Neuron (in vitro differentiated cells): ENCODE results near the gene NTF4.

Experiments used
- H2AFZ ChIP-seq: one replicate; pipeline ENCODE4 v1.6.1; 2013; ENCODE audit warnings: low read depth, mild to moderate bottlenecking, inconsistent platforms, low read length, moderate library complexity
- H3K27me3 ChIP-seq: one replicate; pipeline ENCODE4 v1.6.1; 2013; ENCODE audit warnings: low read length; ENCODE audit not compliant: insufficient read depth
- H3K36me3 ChIP-seq: one replicate; pipeline ENCODE4 v1.6.1; 2013; ENCODE audit warnings: low read length; ENCODE audit not compliant: insufficient read depth
- H3K4me1 ChIP-seq: one replicate; pipeline ENCODE4 v1.6.1; 2013; ENCODE audit warnings: low read length; ENCODE audit not compliant: insufficient read depth
- H3K4me3 ChIP-seq: 2 replicates; pipeline ENCODE4 v1.5.1; 2013; ENCODE audit warnings: mild to moderate bottlenecking, low read length, moderate library complexity
- H3K9me3 ChIP-seq: one replicate; pipeline ENCODE4 v1.6.1; 2013; ENCODE audit warnings: low read length

NTF4 gene

DNA sequence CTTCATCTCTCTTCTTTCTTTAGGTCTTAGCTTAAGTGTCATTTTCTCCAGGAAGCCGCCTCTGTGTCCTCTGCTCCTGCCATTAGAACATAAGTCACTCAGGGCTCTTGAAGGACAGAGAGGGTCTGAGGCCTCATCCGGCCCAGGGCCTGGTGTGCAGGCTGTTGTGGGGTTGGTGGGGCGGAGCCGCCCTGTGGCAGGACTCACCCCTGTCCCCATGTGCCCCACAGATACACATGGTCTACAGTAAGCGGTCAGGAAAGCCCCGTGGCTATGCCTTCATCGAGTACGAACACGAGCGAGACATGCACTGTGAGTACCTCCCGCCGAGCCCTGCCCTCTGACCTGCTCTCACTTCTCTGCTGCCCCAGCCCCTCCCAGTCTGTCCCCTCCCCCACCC, 36.5 kb upstream of the NTF4 start:
- no peak overlapping the region for H3K4me3 ChIP-seq
- H3K36me3 ChIP-seq: peaks cover 75% of the 10 kb centered on the region
- H3K27me3 ChIP-seq: no peaks in the 10 kb centered on the region
- no peaks in the 10 kb centered on the region for H3K9me3 ChIP-seq
- no peaks in the 10 kb centered on the region for H3K4me1 ChIP-seq
- H2AFZ ChIP-seq: no peak overlapping the region

- H3K27me3 ChIP-seq: no peaks in the 10 kb centered on the region
- no peaks in the 10 kb centered on the region for H3K9me3 ChIP-seq
- H3K36me3 ChIP-seq: peaks cover 76% of the 10 kb centered on the region
- peaks cover 3% of the 10 kb centered on the region for H3K4me1 ChIP-seq
- no peak overlapping the region for H2AFZ ChIP-seq
- H3K4me3 ChIP-seq: no peak overlapping the region
Observed at GRCh38 chr19:49098795-49099194, 34.2 kb upstream of the NTF4 start.

GRCh38 chr19:49097453-49098288, 33.1 kb upstream of the NTF4 start:
- H3K4me3 ChIP-seq: no peak overlapping the region
- peaks cover 3% of the 10 kb centered on the region for H3K4me1 ChIP-seq
- H3K36me3 ChIP-seq: peaks cover 72% of the 10 kb centered on the region
- H2AFZ ChIP-seq: no peak overlapping the region
- H3K9me3 ChIP-seq: no peaks in the 10 kb centered on the region
- no peaks in the 10 kb centered on the region for H3K27me3 ChIP-seq

GRCh38 chr19:49094505-49095482, 30.2 kb upstream of the NTF4 start:
- Histone ChIP-seq H3K27me3 (no peaks in the 10 kb centered on the region), H3K36me3 (peaks cover 79% of the 10 kb centered on the region), H2AFZ (no peak overlapping the region), H3K9me3 (no peaks in the 10 kb centered on the region), H3K4me3 (no peak overlapping the region), H3K4me1 (peaks cover 3% of the 10 kb centered on the region)

- Histone ChIP-seq H3K4me1 (peaks cover 4% of the 10 kb centered on the region), H3K36me3 (peaks cover 72% of the 10 kb centered on the region), H3K4me3 (no peak overlapping the region), H3K27me3 (no peaks in the 10 kb centered on the region), H3K9me3 (no peaks in the 10 kb centered on the region), H2AFZ (no peak overlapping the region)
Observed at GRCh38 chr19:49092686-49093085, 28.1 kb upstream of the NTF4 start.

DNA sequence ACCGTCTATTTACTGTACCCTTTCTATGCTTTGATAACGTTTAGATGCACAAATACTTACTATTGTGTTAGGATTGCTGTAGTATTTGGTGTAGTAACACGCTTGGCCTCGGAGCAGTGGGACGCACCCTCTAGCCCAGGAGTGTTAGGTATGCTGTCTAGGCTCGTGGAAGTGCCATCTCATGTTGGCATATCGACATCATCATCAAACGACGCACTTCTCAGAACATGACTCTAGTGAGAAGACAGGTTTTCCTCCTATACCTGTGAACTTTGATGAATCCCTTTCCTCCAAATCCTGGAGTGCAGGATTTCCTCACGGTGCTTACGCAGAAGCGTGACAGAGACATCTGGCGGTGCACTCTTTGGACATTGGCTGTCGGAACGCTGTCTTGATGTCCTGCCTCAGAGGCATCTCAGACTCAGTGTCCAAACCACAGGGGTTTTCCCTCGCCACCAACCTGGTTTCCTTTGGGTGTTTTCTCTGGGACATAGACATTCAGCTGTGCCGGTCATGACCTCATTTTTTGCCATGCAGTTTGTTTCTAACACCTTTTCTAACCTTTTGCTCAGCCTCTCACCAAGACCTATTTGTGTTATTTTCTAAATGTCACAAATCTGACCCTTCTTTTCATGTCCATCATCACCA, 26.9 kb upstream of the NTF4 start:
- Histone ChIP-seq H3K27me3 (no peaks in the 10 kb centered on the region), H3K9me3 (no peaks in the 10 kb centered on the region), H3K4me1 (peaks cover 16% of the 10 kb centered on the region), H3K4me3 (no peak overlapping the region), H2AFZ (no peak overlapping the region), H3K36me3 (peaks cover 74% of the 10 kb centered on the region)

GRCh38 chr19:49086296-49086695, 21.7 kb upstream of the NTF4 start:
- Histone ChIP-seq H3K4me3 (peak overlapping the region; percentile 67), H3K27me3 (no peaks in the 10 kb centered on the region), H3K36me3 (peaks cover 36% of the 10 kb centered on the region), H3K9me3 (no peaks in the 10 kb centered on the region), H3K4me1 (peaks cover 22% of the 10 kb centered on the region), H2AFZ (no peak overlapping the region)

DNA sequence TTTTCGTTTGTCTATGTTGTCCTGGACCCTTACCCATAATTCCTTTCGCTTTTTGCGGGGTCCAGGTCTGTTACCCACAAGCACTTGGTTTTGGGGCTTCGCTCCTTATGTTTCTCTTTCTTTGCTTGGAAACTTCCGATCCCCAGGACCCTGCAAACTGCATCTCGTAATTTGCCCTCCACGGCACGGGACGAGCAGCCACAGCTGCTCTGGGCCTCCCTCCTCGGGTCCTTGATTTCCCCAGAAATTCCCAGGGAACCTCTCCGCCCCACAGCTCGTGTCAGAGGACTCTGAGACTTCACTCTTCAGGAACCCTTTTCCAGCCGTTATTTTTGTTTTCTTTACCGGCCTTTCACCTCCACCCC, 21.2 kb upstream of the NTF4 start:
- H3K4me3 ChIP-seq: peak overlapping the region; percentile 67
- no peaks in the 10 kb centered on the region for H3K27me3 ChIP-seq
- peaks cover 22% of the 10 kb centered on the region for H3K4me1 ChIP-seq
- H2AFZ ChIP-seq: peak overlapping the region; percentile 13
- H3K36me3 ChIP-seq: peaks cover 33% of the 10 kb centered on the region
- no peaks in the 10 kb centered on the region for H3K9me3 ChIP-seq

DNA sequence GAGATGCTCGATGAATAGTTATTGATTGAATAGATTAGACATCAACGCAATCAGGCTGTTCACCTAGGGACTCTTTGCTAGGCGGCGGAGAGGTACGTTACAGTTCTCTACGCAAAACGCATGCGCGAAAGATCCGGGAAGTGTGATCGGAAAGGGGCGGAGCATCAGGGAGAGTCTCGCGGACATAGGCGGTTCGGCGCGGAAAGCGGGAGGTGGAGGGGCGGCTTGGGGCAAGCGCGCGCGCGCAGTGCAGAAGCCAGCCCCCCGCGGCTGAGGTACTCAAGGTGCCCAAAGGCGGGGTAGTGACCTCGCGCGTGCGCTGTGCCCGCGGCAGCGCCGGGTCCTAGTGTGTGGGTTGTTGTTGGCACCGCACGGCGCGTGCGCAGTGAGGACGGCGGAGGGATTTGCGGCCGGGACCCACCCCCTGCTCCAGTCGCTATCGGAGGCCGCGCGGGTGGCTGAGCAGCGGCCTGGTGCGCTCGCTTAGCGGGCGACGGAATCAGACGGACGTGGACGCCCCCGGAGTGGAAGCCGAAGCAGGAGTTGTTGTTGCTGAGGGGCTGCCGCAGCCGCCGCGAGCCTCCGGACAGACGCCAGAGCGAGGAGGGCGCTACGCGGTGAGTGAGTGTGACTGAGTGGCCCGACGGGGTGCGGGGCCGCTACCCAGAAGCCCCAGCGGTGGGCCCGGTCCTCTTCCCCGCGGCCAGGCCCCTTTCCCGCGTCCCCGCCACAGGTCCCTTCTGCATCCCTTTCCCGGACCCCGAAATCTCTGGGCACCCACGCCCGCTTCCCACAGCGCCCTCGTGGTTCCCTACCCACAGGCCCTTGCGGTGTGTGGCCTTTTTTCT, 20.6 kb upstream of the NTF4 start, which contains the start of gene SNRNP70:
Gene SNRNP70, plus strand, starts transcription at position 432 of the 848 bp plus-strand sequence. CDS start 964 bp downstream, outside the sequence.
- no peaks in the 10 kb centered on the region for H3K9me3 ChIP-seq
- no peaks in the 10 kb centered on the region for H3K27me3 ChIP-seq
- peak within 1 kb of the TSS; percentile 67 for H3K4me3 ChIP-seq
- peaks cover 22% of the 10 kb centered on the region for H3K4me1 ChIP-seq
- peaks cover 27% of the 10 kb centered on the region for H3K36me3 ChIP-seq
- peak within 1 kb of the TSS; percentile 60 for H2AFZ ChIP-seq

GRCh38 chr19:49084206-49085019, 19.8 kb upstream of the NTF4 start:
- H3K4me1 ChIP-seq: peaks cover 22% of the 10 kb centered on the region
- peak overlapping the region; percentile 67 for H3K4me3 ChIP-seq
- H2AFZ ChIP-seq: peak overlapping the region; percentile 60
- no peaks in the 10 kb centered on the region for H3K9me3 ChIP-seq
- peaks cover 23% of the 10 kb centered on the region for H3K36me3 ChIP-seq
- H3K27me3 ChIP-seq: no peaks in the 10 kb centered on the region

GRCh38 chr19:49081273-49081672, 16.7 kb upstream of the NTF4 start:
- H3K36me3 ChIP-seq: peaks cover 2% of the 10 kb centered on the region
- H3K4me3 ChIP-seq: no peak overlapping the region
- no peaks in the 10 kb centered on the region for H3K27me3 ChIP-seq
- H3K9me3 ChIP-seq: no peaks in the 10 kb centered on the region
- no peak overlapping the region for H2AFZ ChIP-seq
- H3K4me1 ChIP-seq: peaks cover 7% of the 10 kb centered on the region
